Measurements from ENCODE around the gene CAVIN1. TPM values are rescaled to one million over a fixed set of nuclear protein-coding genes. Genes with fewer than 3 reads are reported as not detected.
"Not testable (repeated sequence)": the region's sequence is repeated elsewhere in the genome, so short reads cannot be mapped to it uniquely, and the experiment has no call there.

Gene CAVIN1
- total RNA-seq, 6 donors from 2014 or later = 89.1 to 406 (median 307) TPM

DNA sequence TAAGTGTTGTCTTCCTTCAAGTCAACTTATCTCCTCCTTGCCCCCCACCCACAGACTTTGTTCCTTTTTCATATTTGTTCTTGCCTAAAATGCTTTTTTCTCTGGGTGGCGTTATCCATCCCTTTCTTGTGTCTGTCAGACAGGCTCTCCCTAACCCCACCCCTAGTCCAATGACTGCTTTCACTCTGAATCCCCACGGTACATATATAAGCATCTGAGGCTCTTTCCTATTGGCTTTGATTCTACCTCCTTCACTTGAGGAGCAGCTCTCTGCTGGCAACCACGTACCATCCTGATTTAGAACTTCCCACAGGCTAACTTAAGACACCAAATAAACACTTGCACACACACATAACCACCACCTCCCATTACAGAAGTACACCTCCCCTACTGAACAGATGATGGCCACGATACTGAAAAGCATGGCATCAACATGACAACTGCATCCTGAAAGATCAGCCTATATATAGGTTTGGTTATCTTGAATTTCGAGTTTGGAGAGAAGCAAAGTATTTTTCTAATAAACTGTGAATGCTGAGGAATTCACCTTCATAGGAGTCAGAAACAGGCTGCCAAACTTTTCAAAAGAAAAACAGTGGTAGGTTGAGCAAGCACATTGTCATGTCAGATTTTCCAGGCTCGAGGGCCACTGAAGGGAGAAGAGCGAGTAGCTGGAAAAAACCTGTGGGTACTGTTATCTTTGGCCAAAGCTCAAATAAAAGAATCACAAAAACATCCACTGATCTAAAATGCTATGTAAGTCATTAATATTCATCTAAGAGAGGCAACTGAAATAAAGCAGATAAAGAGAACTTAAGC, 59.1 kb downstream of the CAVIN1 start:
- no peaks in the 10 kb centered on the region for H3K27me3 ChIP-seq
- no peaks in the 10 kb centered on the region for H3K9me3 ChIP-seq
- TF ChIP-seq POLR2A (IDR thresholded peaks at IDR 0.05) = no peak
- TF ChIP-seq, protein P1, sequence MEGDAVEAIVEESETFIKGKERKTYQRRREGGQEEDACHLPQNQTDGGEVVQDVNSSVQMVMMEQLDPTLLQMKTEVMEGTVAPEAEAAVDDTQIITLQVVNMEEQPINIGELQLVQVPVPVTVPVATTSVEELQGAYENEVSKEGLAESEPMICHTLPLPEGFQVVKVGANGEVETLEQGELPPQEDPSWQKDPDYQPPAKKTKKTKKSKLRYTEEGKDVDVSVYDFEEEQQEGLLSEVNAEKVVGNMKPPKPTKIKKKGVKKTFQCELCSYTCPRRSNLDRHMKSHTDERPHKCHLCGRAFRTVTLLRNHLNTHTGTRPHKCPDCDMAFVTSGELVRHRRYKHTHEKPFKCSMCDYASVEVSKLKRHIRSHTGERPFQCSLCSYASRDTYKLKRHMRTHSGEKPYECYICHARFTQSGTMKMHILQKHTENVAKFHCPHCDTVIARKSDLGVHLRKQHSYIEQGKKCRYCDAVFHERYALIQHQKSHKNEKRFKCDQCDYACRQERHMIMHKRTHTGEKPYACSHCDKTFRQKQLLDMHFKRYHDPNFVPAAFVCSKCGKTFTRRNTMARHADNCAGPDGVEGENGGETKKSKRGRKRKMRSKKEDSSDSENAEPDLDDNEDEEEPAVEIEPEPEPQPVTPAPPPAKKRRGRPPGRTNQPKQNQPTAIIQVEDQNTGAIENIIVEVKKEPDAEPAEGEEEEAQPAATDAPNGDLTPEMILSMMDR (IDR thresholded peaks at IDR 0.05) = no peak
- TF ChIP-seq EP300 (IDR thresholded peaks at IDR 0.05) = no peak
- no peak for TF ChIP-seq POLR2AphosphoS5 (IDR thresholded peaks at IDR 0.05)
- 55% methylated on average over 7 of the region's 7 CpGs for WGBS, 2 donors
- no peak for DNase-seq
- H3K4me1 ChIP-seq = peaks cover 76 to 95% (median 78%) of the 10 kb centered on the region in 4 donors
- peak overlapping the region in 1 of 4 donors; percentile 14 for H3K27ac ChIP-seq
- peaks cover 0 to 5% (median 0%) of the 10 kb centered on the region in 4 donors for H3K36me3 ChIP-seq
- no peak overlapping the region for H3K4me3 ChIP-seq
- ATAC-seq (ENCODE audit: low FRiP score in 2 of 2) = no peak

DNA sequence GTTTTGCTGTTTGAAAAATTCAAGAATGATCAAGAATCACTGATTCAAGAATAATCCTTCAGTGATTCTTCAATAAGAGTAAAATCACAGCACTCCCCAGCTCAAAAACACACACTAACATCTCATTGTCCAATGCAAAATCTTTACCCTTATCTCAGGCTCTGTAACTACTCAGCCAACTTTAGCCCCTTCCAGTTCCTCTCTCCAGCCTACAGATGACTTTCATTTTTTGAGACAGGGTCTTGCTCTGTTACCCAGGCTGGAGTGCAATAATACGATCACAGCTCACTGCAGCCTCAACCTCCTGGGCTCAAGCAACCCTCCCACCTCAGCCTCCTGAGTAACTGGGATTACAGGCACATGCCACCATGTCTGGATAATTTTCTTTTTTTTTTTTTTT, 59.8 kb downstream of the CAVIN1 start:
- Histone ChIP-seq H3K36me3 (peaks cover 0 to 5% (median 0%) of the 10 kb centered on the region in 4 donors), H3K4me3 (no peak overlapping the region), H3K27me3 (no peaks in the 10 kb centered on the region), H3K4me1 (peaks cover 71 to 95% (median 78%) of the 10 kb centered on the region in 4 donors), H3K9me3 (no peaks in the 10 kb centered on the region), H3K27ac (peak overlapping the region in 2 of 4 donors; percentile 3 to 15)
- ATAC-seq (ENCODE audit: low FRiP score in 2 of 2) (no peak), DNase-seq (no peak)
- WGBS, 2 donors = 70 to 79% methylated on average over 1 of the region's 1 CpG
- no peak for TF ChIP-seq POLR2AphosphoS5 (IDR thresholded peaks at IDR 0.05)
- TF ChIP-seq, protein P1 (IDR thresholded peaks at IDR 0.05) = no peak

DNA sequence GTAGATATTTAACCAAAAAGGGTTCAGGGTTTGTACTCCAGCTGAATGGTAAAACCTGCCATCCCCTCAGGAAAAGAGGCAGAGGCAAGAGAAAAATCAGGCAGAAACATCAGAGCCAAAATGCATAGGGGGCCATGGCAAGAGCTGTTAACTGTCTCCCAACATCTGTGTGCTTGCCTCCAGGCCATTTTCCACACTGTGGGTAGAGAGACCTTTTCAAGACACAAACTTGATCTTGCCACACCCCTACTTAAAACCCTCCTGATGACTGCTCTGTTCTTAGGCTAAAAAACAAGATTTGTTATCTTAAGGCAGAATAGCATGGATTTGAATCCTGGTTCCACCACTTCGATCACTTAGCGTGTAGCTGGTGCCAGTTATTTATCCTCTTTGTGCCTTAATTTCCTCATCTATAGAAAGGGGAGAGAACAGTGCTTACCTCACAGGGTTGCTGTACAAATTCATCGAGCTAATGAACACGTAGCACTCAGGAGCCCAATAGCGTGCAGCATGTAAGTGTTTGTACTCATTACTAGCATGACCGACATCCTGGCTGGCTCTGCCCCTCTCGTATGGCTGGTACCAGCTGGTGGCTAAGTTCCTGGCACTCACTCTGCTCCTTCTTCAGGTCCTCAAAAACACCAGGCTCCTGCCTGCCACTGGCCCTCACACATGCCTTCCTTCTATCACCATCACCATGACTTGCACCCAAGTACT, 60.7 kb downstream of the CAVIN1 start:
- Histone ChIP-seq H3K36me3 (peaks cover 0 to 5% (median 0%) of the 10 kb centered on the region in 4 donors), H3K27ac (peak overlapping the region; percentile 2 to 47 (median 9)), H3K4me1 (peaks cover 63 to 89% (median 73%) of the 10 kb centered on the region in 4 donors), H3K4me3 (no peak overlapping the region), H3K27me3 (no peaks in the 10 kb centered on the region), H3K9me3 (no peaks in the 10 kb centered on the region)
- 62 to 67% methylated on average over 7 of the region's 7 CpGs for WGBS, 2 donors
- peak in 1 of 2 donors; percentile 80 for DNase-seq
- TF ChIP-seq EP300 (IDR thresholded peaks at IDR 0.05) = peak in 1 of 4 donors; percentile 18
- TF ChIP-seq, protein P1 (IDR thresholded peaks at IDR 0.05) = no peak
- peak in 1 of 2 donors; percentile 69 for ATAC-seq (ENCODE audit: low FRiP score in 2 of 2)

DNA sequence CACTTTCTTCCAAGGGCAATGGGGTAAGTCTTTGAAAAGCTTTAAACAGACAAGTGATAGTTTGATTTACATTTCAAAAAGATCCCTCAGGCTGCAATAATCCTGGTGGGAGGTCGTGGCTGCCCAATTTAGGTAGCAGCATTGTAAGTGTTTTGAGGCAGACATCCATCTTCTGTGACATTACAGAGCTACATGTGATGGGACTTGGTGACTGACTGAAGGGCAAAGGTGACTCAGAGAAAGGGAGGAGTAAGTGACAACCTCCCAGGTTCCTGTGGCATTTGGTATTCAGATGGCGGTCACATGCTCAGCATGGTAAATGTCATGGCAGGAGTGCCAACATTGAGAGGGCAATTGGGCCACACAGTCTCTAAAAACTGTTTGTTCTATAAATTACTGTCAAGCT, 61.3 kb downstream of the CAVIN1 start:
- WGBS, 2 donors = 52 to 60% methylated on average over 2 of the region's 2 CpGs
- H3K27ac ChIP-seq = peak overlapping the region in 3 of 4 donors; percentile 2 to 47 (median 31)

DNA sequence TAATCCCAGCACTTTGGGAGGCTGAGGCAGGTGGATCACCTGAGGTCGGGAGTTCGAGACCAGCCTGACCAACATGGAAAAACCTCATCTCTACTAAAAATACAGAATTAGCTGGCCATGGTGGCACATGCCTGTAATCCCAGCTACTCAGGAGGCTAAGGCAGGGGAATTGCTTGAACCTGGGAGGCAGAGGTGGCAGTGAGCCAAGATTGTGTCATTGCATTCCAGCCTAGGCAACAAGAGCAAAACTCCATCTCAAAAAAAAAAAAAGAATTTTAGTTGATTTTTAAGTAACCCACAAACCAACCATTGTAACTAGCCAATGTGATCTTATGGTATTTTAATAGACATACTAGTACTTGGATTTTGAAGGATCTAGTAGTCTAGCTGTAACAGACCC, 62.7 kb downstream of the CAVIN1 start:
- not testable (repeated sequence) for H3K27ac ChIP-seq; H3K9me3 ChIP-seq; ATAC-seq (ENCODE audit: low FRiP score in 2 of 2); H3K27me3 ChIP-seq; H3K4me3 ChIP-seq
- Histone ChIP-seq H3K36me3 (peaks cover 0 to 15% (median 0%) of the 10 kb centered on the region in 4 donors), H3K4me1 (peaks cover 54 to 80% (median 59%) of the 10 kb centered on the region in 4 donors)
- 95 to 100% methylated on average over 2 of the region's 2 CpGs for WGBS, 2 donors
- DNase-seq = peak in 1 of 2 donors; percentile 59

More for the DNA sequence above, 61.3 kb downstream of the CAVIN1 start:
- Histone ChIP-seq H3K4me3 (no peak overlapping the region), H3K27me3 (no peaks in the 10 kb centered on the region), H3K4me1 (peaks cover 61 to 84% (median 67%) of the 10 kb centered on the region in 4 donors), H3K9me3 (no peaks in the 10 kb centered on the region), H3K36me3 (peaks cover 0 to 7% (median 0%) of the 10 kb centered on the region in 4 donors)
- TF ChIP-seq POLR2A (IDR thresholded peaks at IDR 0.05) (no peak), EP300 (IDR thresholded peaks at IDR 0.05) (no peak), POLR2AphosphoS5 (IDR thresholded peaks at IDR 0.05) (no peak)
- TF ChIP-seq, protein P1 (IDR thresholded peaks at IDR 0.05) = no peak
- no peak for ATAC-seq (ENCODE audit: low FRiP score in 2 of 2)
- peak in 1 of 2 donors; percentile 32 for DNase-seq
